Loucy (cell line): ENCODE measurements around the gene DRICH1.

Experiments used
- EZH2phosphoT487 ChIP-seq: fragments of 200-600 bp; IDR thresholded peaks from 2 replicates; pipeline ENCODE4 v1.6.1; 2018; ENCODE audit warnings: antibody characterized with exemption, mild to moderate bottlenecking, moderate library complexity, borderline replicate concordance
- TF ChIP-seq, protein P1 (sequence below): fragments of 200-600 bp; sonication (generic); conservative IDR thresholded peaks from 2 replicates; pipeline ENCODE4 v1.5.1; 2014; ENCODE audit warnings: mild to moderate bottlenecking, antibody characterized with exemption, low read length

DNA sequence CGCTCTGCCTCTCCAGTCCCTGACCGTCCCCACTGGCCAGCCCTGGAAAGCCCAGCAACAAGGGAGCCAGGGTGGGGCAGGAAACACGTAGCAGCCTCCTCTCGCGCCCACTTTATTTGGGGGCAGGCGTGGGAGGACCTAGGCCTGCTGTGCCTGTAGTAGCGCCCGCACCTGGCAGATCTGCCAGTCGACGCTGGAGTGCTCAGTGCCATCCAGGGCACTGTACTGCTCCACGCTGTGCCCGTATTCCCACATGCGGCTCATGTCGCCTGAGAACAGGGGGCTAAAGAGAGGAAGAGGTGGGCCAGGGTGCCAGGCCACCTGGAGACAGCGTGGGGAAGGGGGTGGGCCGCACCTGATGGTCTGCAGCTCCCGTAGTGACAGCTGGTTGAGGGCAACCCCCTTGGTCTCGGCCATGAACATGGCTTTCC lies 17.0 kb upstream of the DRICH1 start:
- TF ChIP-seq, protein P1, sequence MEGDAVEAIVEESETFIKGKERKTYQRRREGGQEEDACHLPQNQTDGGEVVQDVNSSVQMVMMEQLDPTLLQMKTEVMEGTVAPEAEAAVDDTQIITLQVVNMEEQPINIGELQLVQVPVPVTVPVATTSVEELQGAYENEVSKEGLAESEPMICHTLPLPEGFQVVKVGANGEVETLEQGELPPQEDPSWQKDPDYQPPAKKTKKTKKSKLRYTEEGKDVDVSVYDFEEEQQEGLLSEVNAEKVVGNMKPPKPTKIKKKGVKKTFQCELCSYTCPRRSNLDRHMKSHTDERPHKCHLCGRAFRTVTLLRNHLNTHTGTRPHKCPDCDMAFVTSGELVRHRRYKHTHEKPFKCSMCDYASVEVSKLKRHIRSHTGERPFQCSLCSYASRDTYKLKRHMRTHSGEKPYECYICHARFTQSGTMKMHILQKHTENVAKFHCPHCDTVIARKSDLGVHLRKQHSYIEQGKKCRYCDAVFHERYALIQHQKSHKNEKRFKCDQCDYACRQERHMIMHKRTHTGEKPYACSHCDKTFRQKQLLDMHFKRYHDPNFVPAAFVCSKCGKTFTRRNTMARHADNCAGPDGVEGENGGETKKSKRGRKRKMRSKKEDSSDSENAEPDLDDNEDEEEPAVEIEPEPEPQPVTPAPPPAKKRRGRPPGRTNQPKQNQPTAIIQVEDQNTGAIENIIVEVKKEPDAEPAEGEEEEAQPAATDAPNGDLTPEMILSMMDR: no peak
- no peak for TF ChIP-seq EZH2phosphoT487
